Body of pancreas (tissue), 4 donors: ENCODE data around the gene CCDC169. TPM values are rescaled to one million over a fixed set of nuclear protein-coding genes. Genes with fewer than 3 reads are reported as not detected.

Source experiments
- ATAC-seq: fragments of 150-250 bp; one replicate; pipeline ENCODE4 v1.9.1; 2016
- DNase-seq, 4 donors: peaks; one replicate each; pipeline ENCODE4 v3.0.0-alpha.2; 2019
- H3K27ac ChIP-seq, 4 donors: fragments of 200-600 bp; sonication (generic); 1 replicate in 3 of 4; 2 replicates in 1 of 4; pipeline versions ENCODE4 v1.5.1 to v1.6.1; 2016 to 2019; ENCODE audit warnings: mild to moderate bottlenecking in 1 of 4, mixed read lengths in 1 of 4, moderate library complexity in 1 of 4
- H3K27me3 ChIP-seq, 2 donors: fragments of 200-600 bp; sonication (generic); one replicate each; pipeline ENCODE4 v1.6.0; 2016; ENCODE audit warnings: mild to moderate bottlenecking in 1 of 2
- H3K36me3 ChIP-seq, 2 donors: fragments of 200-600 bp; sonication (generic); replicated peaks in 1 of 2; 2 replicates each; pipeline ENCODE4 v1.5.1; 2016; ENCODE audit warnings: low read depth in 2 of 2; ENCODE audit not compliant: insufficient read depth in 1 of 2
- H3K4me1 ChIP-seq: fragments of 200-600 bp; sonication (generic); one replicate; pipeline ENCODE4 v1.6.0; 2016
- H3K4me3 ChIP-seq, 2 donors: fragments of 200-600 bp; sonication (generic); 1 replicate in 1 of 2; 2 replicates in 1 of 2; pipeline ENCODE4 v1.5.1; 2016 to 2019
- H3K9me3 ChIP-seq, 3 donors: fragments of 200-600 bp; sonication (generic); 1 replicate in 2 of 3; 2 replicates in 1 of 3; pipeline ENCODE4 v1.5.1; 2016
- POLR2A ChIP-seq, 3 donors: fragments of 450-650 bp; IDR thresholded peaks; one replicate each; pipeline ENCODE4 v1.6.1; 2016; ENCODE audit warnings: antibody characterized with exemption in 3 of 3, mild to moderate bottlenecking in 2 of 3
- WGBS, 2 donors: methylation state at CpG; one replicate each; pipeline ENCODE4 v1.1.5; 2017; 5-methylcytosine and 5-hydroxymethylcytosine counted together
- intact Hi-C: fragments of 100-400 bp; cut with DNase I; formaldehyde crosslinking; loops from one replicate; pipeline ENCODE4 v1.15.1; 2023
- total RNA-seq, 2 donors: library from RNA; depleted of rRNA; stranded (reverse); fragments of >200 nt; gene quantifications; one replicate each; pipeline ENCODE4 v1.1.0, GENCODE V29; 2016
- TF ChIP-seq, protein P1 (sequence below), 7 experiments: fragments of 450-650 bp in 4 of 7; fragments of 200-600 bp in 3 of 7; sonication (generic) in 3 of 7; IDR thresholded peaks; one replicate each; pipeline ENCODE4 v1.5.1; 2016 to 2019; ENCODE audit warnings: antibody characterized with exemption in 7 of 7

CCDC169 gene
- total RNA-seq: 1 to 10 TPM; 1.3 to 1.6 TPM

DNA sequence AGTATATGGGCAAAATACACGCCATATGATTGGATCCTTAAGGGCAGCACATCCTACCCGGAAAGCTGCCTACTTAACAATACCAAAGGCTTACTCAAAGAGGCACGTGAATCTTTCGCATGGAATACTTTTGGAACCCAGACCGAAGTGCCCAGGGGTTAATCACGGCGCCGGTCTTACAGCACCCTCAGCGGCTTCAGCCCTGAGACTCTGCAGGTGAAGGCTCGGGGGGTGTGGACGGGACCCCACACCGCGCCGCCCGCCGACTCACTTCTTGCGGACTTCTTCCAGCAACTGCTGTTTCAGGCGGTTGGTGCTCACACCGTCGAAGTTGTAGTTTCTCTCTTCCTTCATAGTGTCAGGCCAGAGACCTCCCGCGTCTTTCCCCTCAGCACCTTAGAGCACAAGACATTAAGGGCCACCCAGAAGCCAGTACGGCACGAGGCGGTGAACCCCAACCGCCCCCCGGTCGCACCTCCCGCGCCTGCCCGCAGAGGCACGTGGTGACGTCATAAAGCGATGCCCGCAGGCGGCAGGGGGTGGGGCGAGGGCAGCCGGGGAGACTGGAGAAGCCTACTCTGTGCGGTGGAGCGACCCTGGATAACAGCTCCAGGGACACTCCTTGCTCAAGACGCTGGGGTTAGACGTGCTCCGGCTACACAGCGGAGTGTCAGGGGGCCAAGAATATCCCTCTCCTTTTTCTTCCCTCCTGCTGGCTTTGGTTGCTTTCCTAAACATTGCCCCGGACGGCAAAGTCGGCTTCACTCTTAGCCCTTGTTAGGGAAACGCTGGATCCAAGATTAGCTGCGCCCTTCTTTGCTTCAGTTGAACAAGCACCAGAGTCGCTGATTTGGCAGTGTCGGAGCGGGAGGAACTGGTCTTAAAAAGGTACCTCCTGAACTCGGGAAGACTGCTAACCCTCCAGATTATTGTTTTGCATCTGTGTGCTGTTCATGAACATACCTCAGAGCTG is at the start of gene CCDC169:
CCDC169 (minus strand) TSS at position 449 of the 973 bp plus-strand sequence; CDS start at position 354, 95 bp downstream.
- H3K4me1 ChIP-seq: no peaks in the 10 kb centered on the region
- WGBS, 2 donors: 0 to 1% methylated on average over 21 to 53 of the region's 53 CpGs
- intact Hi-C loops: no loop called here
- ATAC-seq: peak; percentile 88
- peak within 1 kb of the TSS in 1 of 4 donors; percentile 27 for H3K27ac ChIP-seq
- TF ChIP-seq, protein P1, sequence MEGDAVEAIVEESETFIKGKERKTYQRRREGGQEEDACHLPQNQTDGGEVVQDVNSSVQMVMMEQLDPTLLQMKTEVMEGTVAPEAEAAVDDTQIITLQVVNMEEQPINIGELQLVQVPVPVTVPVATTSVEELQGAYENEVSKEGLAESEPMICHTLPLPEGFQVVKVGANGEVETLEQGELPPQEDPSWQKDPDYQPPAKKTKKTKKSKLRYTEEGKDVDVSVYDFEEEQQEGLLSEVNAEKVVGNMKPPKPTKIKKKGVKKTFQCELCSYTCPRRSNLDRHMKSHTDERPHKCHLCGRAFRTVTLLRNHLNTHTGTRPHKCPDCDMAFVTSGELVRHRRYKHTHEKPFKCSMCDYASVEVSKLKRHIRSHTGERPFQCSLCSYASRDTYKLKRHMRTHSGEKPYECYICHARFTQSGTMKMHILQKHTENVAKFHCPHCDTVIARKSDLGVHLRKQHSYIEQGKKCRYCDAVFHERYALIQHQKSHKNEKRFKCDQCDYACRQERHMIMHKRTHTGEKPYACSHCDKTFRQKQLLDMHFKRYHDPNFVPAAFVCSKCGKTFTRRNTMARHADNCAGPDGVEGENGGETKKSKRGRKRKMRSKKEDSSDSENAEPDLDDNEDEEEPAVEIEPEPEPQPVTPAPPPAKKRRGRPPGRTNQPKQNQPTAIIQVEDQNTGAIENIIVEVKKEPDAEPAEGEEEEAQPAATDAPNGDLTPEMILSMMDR (IDR thresholded peaks at IDR 0.05): peak in 1 of 7 experiments; percentile 11
- TF ChIP-seq POLR2A (IDR thresholded peaks at IDR 0.05): peak in 2 of 3 donors; percentile 14 to 24
- H3K27me3 ChIP-seq: no peaks in the 10 kb centered on the region
- peak; percentile 68 to 80 (median 70) for DNase-seq
- H3K4me3 ChIP-seq: peak within 1 kb of the TSS; percentile 6 to 41
- no peaks in the 10 kb centered on the region for H3K9me3 ChIP-seq
- H3K36me3 ChIP-seq: no peaks in the 10 kb centered on the region

DNA sequence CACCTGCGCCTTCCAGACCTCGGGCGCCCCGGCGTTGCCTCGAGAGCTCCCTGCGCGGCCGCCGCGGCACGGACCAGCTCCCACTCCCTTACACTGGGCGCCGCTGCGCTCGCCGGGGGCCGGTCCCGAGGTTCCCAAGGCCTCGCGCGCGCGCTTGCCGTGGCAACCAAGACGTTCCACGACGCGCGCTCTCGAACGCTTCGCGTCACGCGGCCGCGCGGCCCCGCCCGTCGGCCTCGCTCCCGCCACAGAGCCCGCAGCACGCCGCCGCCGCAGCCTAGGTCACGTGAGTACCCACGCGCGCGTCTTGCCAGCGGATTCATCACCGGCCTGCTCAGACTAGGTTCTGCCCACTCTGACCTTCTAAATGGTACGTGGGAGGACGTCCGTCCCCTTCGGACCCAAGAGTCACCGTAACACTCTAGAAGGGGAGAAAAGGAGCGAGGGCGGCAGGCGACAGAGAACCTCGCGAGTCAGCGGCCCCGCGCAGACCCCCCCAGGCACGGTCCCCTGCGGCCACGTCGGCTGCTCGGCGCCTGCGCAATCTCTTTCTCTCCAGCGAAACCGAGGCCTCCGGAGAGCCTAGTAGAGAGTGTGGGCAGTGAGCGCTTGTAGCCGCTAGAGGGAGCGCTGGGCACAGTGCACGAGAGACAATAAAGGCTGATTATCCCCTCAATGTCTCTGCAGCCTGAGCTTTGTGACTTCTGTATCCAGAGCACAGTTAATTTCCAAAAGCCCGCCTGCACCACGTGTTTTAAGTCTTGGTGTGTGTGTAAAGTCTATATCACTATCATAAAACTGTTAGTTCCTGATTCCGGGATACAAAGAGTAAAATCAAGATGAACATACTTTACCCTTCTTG is 48.8 kb upstream of the CCDC169 start, which contains the start of gene SPART:
SPART (minus strand) TSS at position 173 of the 862 bp plus-strand sequence. CDS start 10,564 bp downstream, outside the sequence.
- DNase-seq: peak; percentile 87 to 94 (median 93)
- Histone ChIP-seq H3K36me3 (no peaks in the 10 kb centered on the region), H3K27ac (peak within 1 kb of the TSS; percentile 85 to 95 (median 92)), H3K27me3 (no peaks in the 10 kb centered on the region), H3K4me3 (peak within 1 kb of the TSS; percentile 60 to 77), H3K9me3 (no peaks in the 10 kb centered on the region), H3K4me1 (no peaks in the 10 kb centered on the region)
- ATAC-seq: peak; percentile 88
- 0 to 1% methylated on average over 8 to 46 of the region's 86 CpGs for whole genome bisulfite sequencing, 2 donors
- TF ChIP-seq, protein P1 (IDR thresholded peaks at IDR 0.05): peak; percentile 93 to 97 (median 95)
- TF ChIP-seq POLR2A (IDR thresholded peaks at IDR 0.05): peak; percentile 56 to 65 (median 59)
- intact Hi-C loops: no loop called here

DNA sequence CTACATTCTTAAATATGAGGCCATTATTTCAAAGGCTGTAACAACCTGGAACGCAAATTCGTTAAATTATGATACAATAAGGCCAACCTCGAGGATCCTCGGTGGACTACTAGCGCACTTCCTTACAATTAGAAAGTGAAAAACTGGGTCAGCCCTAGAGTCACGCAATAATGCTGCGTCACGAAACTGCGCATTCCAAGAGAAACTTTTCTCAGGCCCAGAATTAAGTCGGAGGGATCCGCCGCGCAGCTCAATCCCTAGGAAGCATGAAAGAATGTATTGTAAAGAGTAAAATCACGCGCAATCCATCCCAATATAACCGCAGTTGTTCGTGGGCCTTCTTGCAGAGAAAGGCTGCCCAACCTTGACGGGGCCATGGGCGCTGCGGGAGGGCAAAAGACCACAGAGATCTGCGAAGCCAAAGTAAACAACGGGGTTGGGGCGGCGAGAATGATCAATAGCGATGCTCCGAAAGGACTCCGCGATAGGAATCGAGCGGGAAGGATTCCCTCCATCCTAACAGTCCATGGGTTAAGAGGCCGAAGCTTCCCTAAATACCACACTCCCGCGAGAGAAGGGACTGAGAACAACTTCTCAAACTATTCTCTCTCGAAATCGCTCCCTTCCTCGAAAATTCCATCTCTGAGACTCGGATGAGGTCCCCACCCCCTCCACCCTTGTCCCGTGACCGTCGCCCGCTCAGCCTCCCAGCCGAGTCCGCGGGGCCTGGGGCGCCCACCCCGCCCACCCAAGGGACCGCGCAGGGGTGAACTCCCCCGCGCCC is 48.0 kb upstream of the CCDC169 start:
- 3 to 6% methylated on average over 36 to 48 of the region's 50 CpGs for WGBS, 2 donors
- no peaks in the 10 kb centered on the region for H3K4me1 ChIP-seq
- TF ChIP-seq, protein P1 (IDR thresholded peaks at IDR 0.05): no peak
- TF ChIP-seq POLR2A (IDR thresholded peaks at IDR 0.05): peak; percentile 32 to 73 (median 60)
- H3K27ac ChIP-seq: peak overlapping the region; percentile 85 to 95 (median 92)
- no peaks in the 10 kb centered on the region for H3K36me3 ChIP-seq
- H3K27me3 ChIP-seq: no peaks in the 10 kb centered on the region
- H3K9me3 ChIP-seq: no peaks in the 10 kb centered on the region
- intact Hi-C loops: no loop called here
- ATAC-seq (peak; percentile 57), DNase-seq (peak; percentile 60 to 74 (median 67))
- H3K4me3 ChIP-seq: peak overlapping the region; percentile 60 to 77

DNA sequence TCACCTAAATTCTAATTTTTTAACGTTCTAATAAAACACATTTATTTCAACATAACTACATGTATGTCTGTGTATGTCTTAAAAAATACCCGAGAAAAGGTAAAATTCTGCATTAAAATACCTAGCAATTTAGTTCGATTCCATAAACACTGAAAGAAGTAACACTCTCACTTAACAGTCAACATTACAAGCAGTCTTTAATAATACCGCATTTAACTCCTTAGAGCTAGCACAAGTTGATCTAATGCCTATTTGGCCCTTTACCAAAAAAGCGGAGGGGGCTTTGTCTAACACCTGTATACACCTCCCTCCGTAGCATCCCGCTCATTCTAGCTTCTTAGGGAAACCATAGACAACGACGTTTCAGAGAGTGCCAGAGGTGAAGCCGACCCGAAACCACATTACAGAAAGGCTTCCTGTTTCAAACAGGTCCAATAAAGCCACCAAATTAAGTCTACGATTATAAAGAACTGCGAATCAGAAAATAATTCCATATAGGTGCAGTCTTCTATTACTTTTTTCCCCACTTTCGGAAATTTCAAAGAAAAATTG is 47.3 kb upstream of the CCDC169 start:
- H3K4me1 ChIP-seq: no peaks in the 10 kb centered on the region
- peak overlapping the region in 1 of 2 donors; percentile 60 for H3K4me3 ChIP-seq
- no peaks in the 10 kb centered on the region for H3K27me3 ChIP-seq
- intact Hi-C loops: no loop called here
- no peak for DNase-seq
- 36 to 46% methylated on average over 14 of the region's 14 CpGs for WGBS, 2 donors
- peak overlapping the region; percentile 85 to 95 (median 92) for H3K27ac ChIP-seq
- H3K9me3 ChIP-seq: no peaks in the 10 kb centered on the region
- no peak for TF ChIP-seq POLR2A (IDR thresholded peaks at IDR 0.05)
- TF ChIP-seq, protein P1 (IDR thresholded peaks at IDR 0.05): no peak
- no peaks in the 10 kb centered on the region for H3K36me3 ChIP-seq
- ATAC-seq: no peak
